Right lobe of liver (tissue), 6 donors: ENCODE results near the gene DCLRE1B. TPM values are rescaled to one million over a fixed set of nuclear protein-coding genes. Genes with fewer than 3 reads are reported as not detected.

Source experiments
- ATAC-seq, 4 donors: fragments of 200-7000 bp; cut with Tn5 transposase; one replicate each; pipeline ENCODE4 v1.9.1; 2020; ENCODE audit warnings: mild to moderate bottlenecking in 4 of 4, moderate library complexity in 4 of 4
- DNase-seq, 3 donors: peaks; one replicate each; pipeline ENCODE4 v3.0.0-alpha.2; 2020
- H3K27ac ChIP-seq, 3 donors: fragments of 200-600 bp; one replicate each; pipeline ENCODE4 v1.8.0; 2022
- H3K27me3 ChIP-seq, 2 donors: fragments of 200-600 bp; one replicate each; pipeline ENCODE4 v1.8.0; 2022
- H3K36me3 ChIP-seq, 4 donors: fragments of 200-600 bp; sonication (generic) in 1 of 4; one replicate each; pipeline versions ENCODE4 v1.5.1 to v1.8.0; 2017 to 2022; ENCODE audit warnings: control low read depth in 1 of 4
- H3K4me1 ChIP-seq, 4 donors: fragments of 200-600 bp; sonication (generic) in 1 of 4; one replicate each; pipeline versions ENCODE4 v1.5.1 to v1.8.0; 2017 to 2022; ENCODE audit warnings: control low read depth in 1 of 4
- H3K4me3 ChIP-seq, 3 donors: fragments of 200-600 bp; one replicate each; pipeline ENCODE4 v1.8.0; 2022
- H3K9me3 ChIP-seq, 4 donors: fragments of 200-600 bp; sonication (generic) in 1 of 4; one replicate each; pipeline versions ENCODE4 v1.5.1 to v1.8.0; 2017 to 2022; ENCODE audit warnings: control low read depth in 1 of 4
- POLR2A ChIP-seq: fragments of 450-650 bp; IDR thresholded peaks from one replicate; pipeline ENCODE4 v1.6.1; 2017; ENCODE audit warnings: antibody characterized with exemption, mild to moderate bottlenecking
- WGBS: methylation state at CpG from one replicate; pipeline ENCODE4 v1.1.6; 2018; ENCODE audit warnings: low coverage, low lambda C conversion rate; ENCODE audit not compliant: insufficient coverage; ENCODE audit errors: missing lambda C conversion rate; 5-methylcytosine and 5-hydroxymethylcytosine counted together
- intact Hi-C, 2 donors: fragments of 100-400 bp; cut with DNase I; formaldehyde crosslinking; loops; one replicate each; pipeline versions ENCODE4 v1.11.2 to v1.14.1; 2022
- total RNA-seq, 6 experiments: library from RNA; depleted of rRNA in 2 of 6; stranded (reverse); fragments of >200 nt in 2 of 6; fragmentation: NEBNext Ultra II Directional in 3 of 6; extraction: Animal tissue kit (Norgen Biotek cat#: 25700) in 3 of 6; gene quantifications; one replicate each; pipeline versions ENCODE4 v1.1.0 to v1.2.4, GENCODE V29; 2016 to 2023
- TF ChIP-seq, protein P1 (sequence below), 4 donors: fragments of 200-600 bp in 3 of 4; fragments of 450-650 bp in 1 of 4; IDR thresholded peaks; one replicate each; pipeline versions ENCODE4 v1.5.1 to v1.8.0; 2016 to 2022; ENCODE audit warnings: antibody characterized with exemption in 4 of 4, mild to moderate bottlenecking in 2 of 4
- donor health status: DM: no; HTN: yes; CAD: no.
- donor health status: DM: no; HTN: no; CAD: no.
- donor health status: DM: no; HTN: no; CAD: no.
- donor health status: DM: no; HTN: yes; CAD: no.
- donor health status: DM: no; HTN: yes; CAD: no.

The DCLRE1B gene
- total RNA-seq, 6 experiments from 2014 or later, result 1.6 to 3.3 (median 1.9) TPM

- ATAC-seq, result no peak
- DNase-seq, result no peak
- 100% methylated on average over 1 of the region's 3 CpGs for WGBS
- H3K4me1 ChIP-seq, result no peaks in the 10 kb centered on the region
- intact Hi-C loops, result no loop called here
- H3K27ac ChIP-seq, result no peak overlapping the region
- no peaks in the 10 kb centered on the region for H3K27me3 ChIP-seq
- H3K4me3 ChIP-seq, result no peak overlapping the region
- no peaks in the 10 kb centered on the region for H3K9me3 ChIP-seq
- no peak for TF ChIP-seq POLR2A
- TF ChIP-seq, protein P1, sequence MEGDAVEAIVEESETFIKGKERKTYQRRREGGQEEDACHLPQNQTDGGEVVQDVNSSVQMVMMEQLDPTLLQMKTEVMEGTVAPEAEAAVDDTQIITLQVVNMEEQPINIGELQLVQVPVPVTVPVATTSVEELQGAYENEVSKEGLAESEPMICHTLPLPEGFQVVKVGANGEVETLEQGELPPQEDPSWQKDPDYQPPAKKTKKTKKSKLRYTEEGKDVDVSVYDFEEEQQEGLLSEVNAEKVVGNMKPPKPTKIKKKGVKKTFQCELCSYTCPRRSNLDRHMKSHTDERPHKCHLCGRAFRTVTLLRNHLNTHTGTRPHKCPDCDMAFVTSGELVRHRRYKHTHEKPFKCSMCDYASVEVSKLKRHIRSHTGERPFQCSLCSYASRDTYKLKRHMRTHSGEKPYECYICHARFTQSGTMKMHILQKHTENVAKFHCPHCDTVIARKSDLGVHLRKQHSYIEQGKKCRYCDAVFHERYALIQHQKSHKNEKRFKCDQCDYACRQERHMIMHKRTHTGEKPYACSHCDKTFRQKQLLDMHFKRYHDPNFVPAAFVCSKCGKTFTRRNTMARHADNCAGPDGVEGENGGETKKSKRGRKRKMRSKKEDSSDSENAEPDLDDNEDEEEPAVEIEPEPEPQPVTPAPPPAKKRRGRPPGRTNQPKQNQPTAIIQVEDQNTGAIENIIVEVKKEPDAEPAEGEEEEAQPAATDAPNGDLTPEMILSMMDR (IDR thresholded peaks at IDR 0.05), result no peak
- peaks cover 0 to 6% (median 2%) of the 10 kb centered on the region in 4 donors for H3K36me3 ChIP-seq
Observed at GRCh38 chr1:113913312-113913668, 8.2 kb downstream of the DCLRE1B start.

- no peaks in the 10 kb centered on the region for H3K27me3 ChIP-seq
Observed at GRCh38 chr1:113913887-113914664, 8.9 kb downstream of the DCLRE1B start.

GRCh38 chr1:113916974-113917373 lies 11.8 kb downstream of the DCLRE1B start:
- Histone ChIP-seq H3K4me1 (no peaks in the 10 kb centered on the region), H3K27me3 (no peaks in the 10 kb centered on the region), H3K4me3 (no peak overlapping the region), H3K36me3 (no peaks in the 10 kb centered on the region), H3K27ac (no peak overlapping the region), H3K9me3 (no peaks in the 10 kb centered on the region)
- no peak for ATAC-seq
- DNase-seq, result no peak
- TF ChIP-seq, protein P1 (IDR thresholded peaks at IDR 0.05), result no peak
- TF ChIP-seq POLR2A, result no peak
- intact Hi-C loops, result no loop called here
- WGBS, result 80% methylated on average over 1 of the region's 5 CpGs

More at GRCh38 chr1:113913887-113914664, 8.9 kb downstream of the DCLRE1B start:
- no peak for DNase-seq
- WGBS, result 92% methylated on average over 5 of the region's 5 CpGs
- Histone ChIP-seq H3K27ac (no peak overlapping the region), H3K4me3 (no peak overlapping the region), H3K9me3 (no peaks in the 10 kb centered on the region), H3K36me3 (peaks cover 0 to 6% (median 2%) of the 10 kb centered on the region in 4 donors), H3K4me1 (no peaks in the 10 kb centered on the region)
- intact Hi-C loops, result no loop called here
- no peak for TF ChIP-seq POLR2A
- TF ChIP-seq, protein P1 (IDR thresholded peaks at IDR 0.05), result no peak
- ATAC-seq, result no peak

- ATAC-seq (no peak), DNase-seq (no peak)
- Histone ChIP-seq H3K27ac (no peak overlapping the region), H3K9me3 (no peaks in the 10 kb centered on the region), H3K36me3 (no peaks in the 10 kb centered on the region), H3K27me3 (no peaks in the 10 kb centered on the region), H3K4me1 (no peaks in the 10 kb centered on the region), H3K4me3 (no peak overlapping the region)
- intact Hi-C loops, result no loop called here
- 95% methylated on average over 2 of the region's 2 CpGs for WGBS
- TF ChIP-seq POLR2A, result no peak
- TF ChIP-seq, protein P1 (IDR thresholded peaks at IDR 0.05), result no peak
Observed at GRCh38 chr1:113917400-113918082, 12.4 kb downstream of the DCLRE1B start.
